ENCODE data around the gene CCDC183.

DNA sequence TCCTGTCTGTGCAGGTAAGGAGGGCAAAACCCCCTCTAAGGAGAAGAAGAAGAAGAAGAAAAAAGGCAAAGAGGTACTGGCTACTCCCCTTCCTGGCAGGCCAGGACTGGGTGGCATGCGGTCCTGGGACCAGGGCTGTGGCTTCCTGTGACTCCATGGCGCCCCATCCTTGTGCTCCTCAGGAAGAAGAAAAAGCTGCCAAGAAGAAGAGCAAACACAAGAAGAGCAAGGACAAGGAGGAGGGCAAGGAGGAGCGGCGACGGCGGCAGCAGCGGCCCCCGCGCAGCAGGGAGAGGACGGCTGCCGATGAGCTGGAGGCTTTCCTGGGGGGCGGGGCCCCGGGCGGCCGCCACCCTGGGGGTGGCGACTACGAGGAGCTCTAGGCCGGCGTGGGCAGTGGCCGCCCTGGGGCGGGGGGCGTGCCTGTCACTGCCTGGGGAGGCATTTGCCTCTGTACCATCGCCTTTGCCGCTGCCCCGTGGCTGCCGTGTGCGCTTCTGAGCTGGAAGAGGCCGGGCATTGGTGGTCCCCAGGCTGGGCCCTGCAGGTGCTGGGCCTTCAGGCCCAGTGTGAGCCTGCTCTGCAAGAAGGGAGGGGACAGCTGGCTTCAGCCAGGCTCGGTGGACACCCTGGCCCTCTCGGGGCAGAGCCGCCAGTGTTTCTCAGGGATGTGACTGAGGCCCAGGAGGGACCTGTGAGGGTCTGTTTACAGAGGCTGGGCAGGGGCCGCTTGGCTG is 44.2 kb downstream of the CCDC183 start:
- TF ChIP-seq, protein P1, sequence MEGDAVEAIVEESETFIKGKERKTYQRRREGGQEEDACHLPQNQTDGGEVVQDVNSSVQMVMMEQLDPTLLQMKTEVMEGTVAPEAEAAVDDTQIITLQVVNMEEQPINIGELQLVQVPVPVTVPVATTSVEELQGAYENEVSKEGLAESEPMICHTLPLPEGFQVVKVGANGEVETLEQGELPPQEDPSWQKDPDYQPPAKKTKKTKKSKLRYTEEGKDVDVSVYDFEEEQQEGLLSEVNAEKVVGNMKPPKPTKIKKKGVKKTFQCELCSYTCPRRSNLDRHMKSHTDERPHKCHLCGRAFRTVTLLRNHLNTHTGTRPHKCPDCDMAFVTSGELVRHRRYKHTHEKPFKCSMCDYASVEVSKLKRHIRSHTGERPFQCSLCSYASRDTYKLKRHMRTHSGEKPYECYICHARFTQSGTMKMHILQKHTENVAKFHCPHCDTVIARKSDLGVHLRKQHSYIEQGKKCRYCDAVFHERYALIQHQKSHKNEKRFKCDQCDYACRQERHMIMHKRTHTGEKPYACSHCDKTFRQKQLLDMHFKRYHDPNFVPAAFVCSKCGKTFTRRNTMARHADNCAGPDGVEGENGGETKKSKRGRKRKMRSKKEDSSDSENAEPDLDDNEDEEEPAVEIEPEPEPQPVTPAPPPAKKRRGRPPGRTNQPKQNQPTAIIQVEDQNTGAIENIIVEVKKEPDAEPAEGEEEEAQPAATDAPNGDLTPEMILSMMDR (IDR thresholded peaks at IDR 0.05; ENCODE audit: insufficient read depth, low read depth, low read length), result no peak
- no peak for TF ChIP-seq EZH2 (IDR thresholded peaks at IDR 0.05; ENCODE audit: insufficient read depth, low read length)

Data from astrocyte (in vitro differentiated cells and primary cell).